ENCODE measurements around the gene PDGFC.

Gene PDGFC

DNA sequence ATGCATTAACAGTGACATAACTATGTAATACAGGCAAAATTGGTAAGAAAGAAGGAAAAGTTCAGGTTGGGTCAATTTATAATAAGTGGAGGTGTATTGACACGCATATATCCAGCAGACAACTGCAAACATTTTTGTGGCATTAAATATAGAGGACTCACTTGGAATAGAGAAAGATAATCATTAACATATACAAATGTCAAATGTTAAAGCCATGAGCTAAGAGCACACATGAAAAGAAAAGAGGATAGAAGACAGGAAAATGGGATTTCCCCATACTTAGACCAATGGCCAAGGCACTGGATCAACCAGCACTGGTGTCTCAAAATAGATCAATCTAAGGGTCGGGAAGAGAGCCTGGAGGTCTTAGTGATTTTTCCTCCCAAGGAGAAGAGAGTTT lies 187.6 kb downstream of the PDGFC start:
- no peak overlapping the region for H3K4me3 ChIP-seq (replicated peaks; ENCODE audit: low read depth, low read length)
- DNase-seq (ENCODE audit: extremely low read depth, low read depth) = no peak
- TF ChIP-seq, protein P1, sequence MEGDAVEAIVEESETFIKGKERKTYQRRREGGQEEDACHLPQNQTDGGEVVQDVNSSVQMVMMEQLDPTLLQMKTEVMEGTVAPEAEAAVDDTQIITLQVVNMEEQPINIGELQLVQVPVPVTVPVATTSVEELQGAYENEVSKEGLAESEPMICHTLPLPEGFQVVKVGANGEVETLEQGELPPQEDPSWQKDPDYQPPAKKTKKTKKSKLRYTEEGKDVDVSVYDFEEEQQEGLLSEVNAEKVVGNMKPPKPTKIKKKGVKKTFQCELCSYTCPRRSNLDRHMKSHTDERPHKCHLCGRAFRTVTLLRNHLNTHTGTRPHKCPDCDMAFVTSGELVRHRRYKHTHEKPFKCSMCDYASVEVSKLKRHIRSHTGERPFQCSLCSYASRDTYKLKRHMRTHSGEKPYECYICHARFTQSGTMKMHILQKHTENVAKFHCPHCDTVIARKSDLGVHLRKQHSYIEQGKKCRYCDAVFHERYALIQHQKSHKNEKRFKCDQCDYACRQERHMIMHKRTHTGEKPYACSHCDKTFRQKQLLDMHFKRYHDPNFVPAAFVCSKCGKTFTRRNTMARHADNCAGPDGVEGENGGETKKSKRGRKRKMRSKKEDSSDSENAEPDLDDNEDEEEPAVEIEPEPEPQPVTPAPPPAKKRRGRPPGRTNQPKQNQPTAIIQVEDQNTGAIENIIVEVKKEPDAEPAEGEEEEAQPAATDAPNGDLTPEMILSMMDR (IDR thresholded peaks at IDR 0.05; ENCODE audit: low read depth, low read length, missing control alignments) = no peak

DNA sequence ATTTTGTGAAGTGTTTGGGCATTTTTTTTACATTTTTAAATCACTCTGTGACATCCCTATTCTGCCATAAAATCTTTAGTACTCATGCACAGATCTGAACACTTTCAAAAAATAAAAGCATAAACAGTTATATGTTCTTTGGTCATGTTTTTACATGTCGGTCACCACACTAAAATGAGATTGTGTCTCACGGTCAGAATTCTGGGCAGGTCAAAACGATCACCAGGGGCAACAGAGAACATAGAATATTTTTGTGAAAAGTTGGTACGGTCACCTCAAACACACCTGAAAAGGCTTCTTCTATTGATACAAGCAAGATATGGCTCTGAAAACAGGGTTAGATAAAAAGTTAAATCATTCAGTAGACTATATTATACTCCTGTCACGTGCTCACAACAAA lies 189.1 kb downstream of the PDGFC start:
- H3K4me3 ChIP-seq (replicated peaks; ENCODE audit: low read depth, low read length) = no peak overlapping the region
- no peak for DNase-seq (ENCODE audit: extremely low read depth, low read depth)
- TF ChIP-seq, protein P1 (IDR thresholded peaks at IDR 0.05; ENCODE audit: low read depth, low read length, missing control alignments) = no peak

DNA sequence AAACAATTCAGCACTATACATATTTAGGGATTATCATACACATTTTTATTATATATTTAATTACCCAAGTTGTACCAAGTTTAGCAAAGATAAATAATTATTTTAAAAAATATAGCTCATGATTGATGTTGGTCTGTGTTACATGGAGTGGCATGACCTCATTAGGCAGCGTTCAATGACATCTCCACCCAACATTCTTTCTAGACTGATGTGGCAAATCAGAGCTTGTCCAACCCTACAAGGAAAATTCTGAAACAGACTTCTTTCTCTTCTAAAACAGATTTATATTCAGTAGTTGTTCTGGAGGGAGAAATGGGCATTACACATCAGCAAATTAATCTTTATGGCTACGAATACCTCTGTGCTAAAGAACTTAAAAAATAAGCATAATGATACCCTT lies 189.7 kb downstream of the PDGFC start:
- TF ChIP-seq, protein P1 (IDR thresholded peaks at IDR 0.05; ENCODE audit: low read depth, low read length, missing control alignments) = no peak
- DNase-seq (ENCODE audit: extremely low read depth, low read depth) = no peak
- H3K4me3 ChIP-seq (replicated peaks; ENCODE audit: low read depth, low read length) = no peak overlapping the region

DNA sequence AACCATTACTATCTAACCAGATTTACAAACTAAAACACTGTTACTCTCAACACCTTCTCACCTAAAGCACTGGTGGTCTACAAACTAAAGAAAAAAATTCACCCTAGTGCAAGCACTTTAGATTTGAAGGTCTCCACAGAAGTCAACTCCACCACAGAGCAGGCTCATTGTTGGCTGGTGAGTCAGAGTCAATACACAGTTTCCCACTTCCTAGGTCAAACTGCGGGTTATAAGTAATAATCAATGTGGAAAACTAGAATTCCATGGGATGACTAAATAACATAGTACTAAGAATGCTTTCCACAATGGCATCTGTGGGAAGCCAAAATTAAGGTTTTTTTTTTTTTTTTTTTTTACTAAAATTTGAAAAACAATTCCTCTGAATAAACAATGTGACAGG lies 191.8 kb downstream of the PDGFC start:
- DNase-seq (ENCODE audit: extremely low read depth, low read depth) = peak; percentile 85
- no peak overlapping the region for H3K4me3 ChIP-seq (replicated peaks; ENCODE audit: low read depth, low read length)
- TF ChIP-seq, protein P1 (IDR thresholded peaks at IDR 0.05; ENCODE audit: low read depth, low read length, missing control alignments) = no peak

DNA sequence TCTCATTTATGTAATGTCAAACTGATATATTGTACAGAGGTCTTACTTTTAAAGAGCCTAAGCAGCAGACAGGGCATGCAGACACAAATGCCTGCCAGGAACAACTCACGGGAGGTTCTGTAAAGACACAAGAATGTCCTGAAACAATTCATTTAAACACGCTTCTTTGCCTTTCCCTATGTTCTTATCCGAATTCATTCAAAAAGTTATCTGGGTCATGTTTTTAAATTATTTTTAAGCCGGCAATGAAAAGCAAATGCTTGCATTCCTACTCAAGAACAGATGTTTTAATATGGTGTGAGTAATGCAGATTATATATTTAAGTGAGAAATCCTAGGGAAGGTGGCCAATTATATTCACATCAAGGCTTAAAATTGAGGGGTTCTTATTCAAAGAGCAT lies 192.6 kb downstream of the PDGFC start:
- TF ChIP-seq, protein P1 (IDR thresholded peaks at IDR 0.05; ENCODE audit: low read depth, low read length, missing control alignments) = no peak
- no peak overlapping the region for H3K4me3 ChIP-seq (replicated peaks; ENCODE audit: low read depth, low read length)
- no peak for DNase-seq (ENCODE audit: extremely low read depth, low read depth)

DNA sequence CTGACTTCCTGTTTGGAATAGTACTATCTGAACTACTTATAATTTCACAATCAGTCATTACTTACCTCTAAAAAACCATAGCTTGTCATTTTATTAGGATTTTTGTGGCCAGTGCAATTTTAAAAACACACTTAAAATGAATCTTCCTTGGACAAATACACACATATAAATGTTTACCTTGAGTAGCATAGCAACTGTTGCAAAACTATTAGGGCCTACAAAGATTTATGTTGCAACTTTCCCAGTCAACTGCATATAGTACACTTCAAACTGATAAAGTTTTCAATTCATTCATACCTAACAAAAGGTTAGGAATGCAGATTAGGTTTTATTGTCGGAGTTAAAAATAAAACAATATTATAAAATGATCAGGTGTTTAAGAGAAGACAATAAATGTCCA lies 193.0 kb downstream of the PDGFC start:
- no peak for DNase-seq (ENCODE audit: extremely low read depth, low read depth)
- TF ChIP-seq, protein P1 (IDR thresholded peaks at IDR 0.05; ENCODE audit: low read depth, low read length, missing control alignments) = no peak
- H3K4me3 ChIP-seq (replicated peaks; ENCODE audit: low read depth, low read length) = no peak overlapping the region

DNA sequence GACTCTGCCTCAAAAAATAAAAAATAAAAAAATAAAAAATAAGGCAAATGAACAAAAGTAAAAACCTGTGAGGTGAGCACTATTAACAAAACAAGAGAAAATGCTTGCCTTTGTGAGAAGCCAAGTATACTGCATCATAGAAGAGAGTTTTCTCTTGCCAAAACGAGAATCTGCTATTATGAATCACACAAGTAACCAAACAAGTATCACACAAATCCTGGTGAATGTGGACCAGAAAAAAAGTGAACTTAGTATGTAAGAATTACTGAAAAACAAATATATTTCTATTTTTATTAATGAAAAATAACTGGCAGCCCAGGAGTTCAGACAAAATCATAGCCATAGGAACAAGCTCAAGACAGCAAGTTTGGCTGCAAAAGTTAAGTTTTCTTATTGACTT lies 193.5 kb downstream of the PDGFC start:
- TF ChIP-seq, protein P1 (IDR thresholded peaks at IDR 0.05; ENCODE audit: low read depth, low read length, missing control alignments) = no peak
- H3K4me3 ChIP-seq (replicated peaks; ENCODE audit: low read depth, low read length) = no peak overlapping the region
- DNase-seq (ENCODE audit: extremely low read depth, low read depth) = no peak

All from HFF-Myc (cell line).